CD4-positive, alpha-beta T cell treated with Interleukin-21 for 1 hour (primary cell): ENCODE results near the gene SEMA3C.

ENCODE experiments used
- DNase-seq: peaks from one replicate; pipeline ENCODE4 v3.0.0-alpha.2; 2020

Gene SEMA3C

GRCh38 chr7:80924090-80924489, 5.2 kb upstream of the SEMA3C start:
- DNase-seq = no peak

- no peak for DNase-seq
These were observed 4.4 kb upstream of the SEMA3C start for GRCh38 chr7:80923211-80923612.

- DNase-seq = no peak
These were observed 3.6 kb upstream of the SEMA3C start for GRCh38 chr7:80922253-80923049.

- DNase-seq = no peak
These were observed 2.3 kb upstream of the SEMA3C start for GRCh38 chr7:80921130-80921529.

- DNase-seq = no peak
These were observed 452 bp downstream of the SEMA3C start for GRCh38 chr7:80918399-80918798.

- DNase-seq = no peak
These were observed 1.8 kb downstream of the SEMA3C start for GRCh38 chr7:80916770-80917741.

GRCh38 chr7:80910228-80910627, 8.6 kb downstream of the SEMA3C start:
- no peak for DNase-seq

- no peak for DNase-seq
These were observed 10.5 kb downstream of the SEMA3C start for GRCh38 chr7:80908360-80908797.

- no peak for DNase-seq
These were observed 11.2 kb downstream of the SEMA3C start for GRCh38 chr7:80907612-80908011.

GRCh38 chr7:80907141-80907601, 11.7 kb downstream of the SEMA3C start:
- no peak for DNase-seq

GRCh38 chr7:80905334-80905733, 13.5 kb downstream of the SEMA3C start:
- DNase-seq = no peak

- DNase-seq = no peak
These were observed 16.0 kb downstream of the SEMA3C start for GRCh38 chr7:80902716-80903308.

- DNase-seq = no peak
These were observed 16.8 kb downstream of the SEMA3C start for GRCh38 chr7:80902019-80902418.

- no peak for DNase-seq
These were observed 18.0 kb downstream of the SEMA3C start for GRCh38 chr7:80900583-80901576.

GRCh38 chr7:80896906-80897598, 21.8 kb downstream of the SEMA3C start:
- no peak for DNase-seq

GRCh38 chr7:80895056-80895455, 23.8 kb downstream of the SEMA3C start:
- DNase-seq = no peak

GRCh38 chr7:80891259-80891544, 27.6 kb downstream of the SEMA3C start:
- DNase-seq = no peak

- DNase-seq = no peak
These were observed 28.2 kb downstream of the SEMA3C start for GRCh38 chr7:80890426-80891258.

- DNase-seq = no peak
These were observed 29.3 kb downstream of the SEMA3C start for GRCh38 chr7:80889525-80889924.

GRCh38 chr7:80885757-80886156, 33.1 kb downstream of the SEMA3C start:
- no peak for DNase-seq
